HG03064 (cell line): ENCODE results near the gene PRELID3B.
A peak's percentile ranks its signal among the peaks of the same experiment; 100 is the strongest.
"Not testable (repeated sequence)": the region's sequence is repeated elsewhere in the genome, so short reads cannot be mapped to it uniquely, and the experiment has no call there.

Source experiments
- ATAC-seq: cut with Tn5 transposase; IDR thresholded peaks from one replicate; pipeline ENCODE4 v1.9.1; 2021; ENCODE audit warnings: low read depth; ENCODE audit not compliant: unreplicated experiment

PRELID3B gene

GRCh38 chr20:59013031-59013951 is 29.3 kb downstream of the PRELID3B start:
- no peak for ATAC-seq

- not testable (repeated sequence) for ATAC-seq
These were observed 30.8 kb downstream of the PRELID3B start for GRCh38 chr20:59011874-59012157.

GRCh38 chr20:59010995-59011873 is 31.4 kb downstream of the PRELID3B start:
- ATAC-seq = no peak

GRCh38 chr20:59010321-59010994 is 32.1 kb downstream of the PRELID3B start:
- ATAC-seq = no peak

- no peak for ATAC-seq
These were observed 33.8 kb downstream of the PRELID3B start for GRCh38 chr20:59008715-59009336.

- ATAC-seq = peak; percentile 28
These were observed 34.7 kb downstream of the PRELID3B start for GRCh38 chr20:59007665-59008511.

GRCh38 chr20:59006864-59007664 is 35.5 kb downstream of the PRELID3B start, which contains the start of gene CTSZ:
Gene CTSZ (minus strand): TSS chr20:59007254. CDS start chr20:59007128, 126 bp downstream.
- ATAC-seq = no peak

- ATAC-seq = no peak
These were observed 36.3 kb downstream of the PRELID3B start for GRCh38 chr20:59006167-59006863.

GRCh38 chr20:59005523-59006166 is 36.9 kb downstream of the PRELID3B start:
- no peak for ATAC-seq

- ATAC-seq = peak; percentile 50
These were observed 37.6 kb downstream of the PRELID3B start for GRCh38 chr20:59004763-59005522.

GRCh38 chr20:59004493-59004762 is 38.2 kb downstream of the PRELID3B start:
- ATAC-seq = no peak

GRCh38 chr20:59003836-59004492 is 38.6 kb downstream of the PRELID3B start:
- ATAC-seq = no peak

- ATAC-seq = no peak
These were observed 39.6 kb downstream of the PRELID3B start for GRCh38 chr20:59002874-59003399.

- ATAC-seq = no peak
These were observed 40.2 kb downstream of the PRELID3B start for GRCh38 chr20:59002388-59002787.

- ATAC-seq = no peak
These were observed 41.0 kb downstream of the PRELID3B start for GRCh38 chr20:59001449-59002171.

- ATAC-seq = no peak
These were observed 41.5 kb downstream of the PRELID3B start for GRCh38 chr20:59001068-59001448.
